GM21825 (cell line): ENCODE results near the gene PRCP.

Source experiments
- ATAC-seq: cut with Tn5 transposase; IDR thresholded peaks from one replicate; pipeline ENCODE4 v1.9.1; 2021; ENCODE audit warnings: mild to moderate bottlenecking, moderate library complexity; ENCODE audit not compliant: unreplicated experiment

Gene PRCP

DNA sequence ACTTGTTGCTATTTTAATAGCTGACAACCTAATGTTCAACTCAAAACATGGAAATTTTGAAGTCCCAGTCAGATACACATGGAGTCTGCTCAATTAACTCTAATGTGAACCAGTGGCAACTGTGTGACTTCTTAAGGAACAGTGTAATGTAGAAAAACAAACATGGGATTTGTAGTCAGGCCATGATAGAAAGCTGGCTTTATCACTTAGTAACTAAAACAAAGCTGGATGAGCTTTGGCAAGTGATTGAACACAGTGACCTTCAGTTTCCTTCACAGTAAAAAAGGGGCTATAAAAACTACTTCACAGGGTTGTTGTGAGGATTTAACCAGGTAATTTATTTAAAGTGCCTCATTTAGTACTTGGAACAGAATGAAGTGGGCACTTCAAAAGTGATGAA, 62.6 kb downstream of the PRCP start:
- no peak for ATAC-seq

DNA sequence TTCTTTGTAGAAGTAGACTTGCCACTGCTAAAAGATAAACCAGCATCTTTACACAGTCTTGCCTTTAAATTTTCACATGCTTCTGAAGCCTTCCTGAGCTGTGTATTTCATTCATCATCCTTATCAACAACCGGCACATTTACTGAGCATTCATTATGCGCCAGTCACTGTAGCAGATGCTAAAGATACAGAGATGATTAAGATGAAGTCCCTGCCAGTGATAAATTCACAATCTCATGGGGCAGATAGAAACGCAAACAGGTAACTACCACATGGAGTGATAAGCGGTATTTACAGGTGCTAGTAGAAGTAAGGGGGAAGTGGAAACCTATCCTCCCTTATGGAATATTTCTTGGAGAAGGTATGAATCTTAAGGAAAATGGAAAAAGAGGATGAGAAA, 67.2 kb downstream of the PRCP start:
- no peak for ATAC-seq

DNA sequence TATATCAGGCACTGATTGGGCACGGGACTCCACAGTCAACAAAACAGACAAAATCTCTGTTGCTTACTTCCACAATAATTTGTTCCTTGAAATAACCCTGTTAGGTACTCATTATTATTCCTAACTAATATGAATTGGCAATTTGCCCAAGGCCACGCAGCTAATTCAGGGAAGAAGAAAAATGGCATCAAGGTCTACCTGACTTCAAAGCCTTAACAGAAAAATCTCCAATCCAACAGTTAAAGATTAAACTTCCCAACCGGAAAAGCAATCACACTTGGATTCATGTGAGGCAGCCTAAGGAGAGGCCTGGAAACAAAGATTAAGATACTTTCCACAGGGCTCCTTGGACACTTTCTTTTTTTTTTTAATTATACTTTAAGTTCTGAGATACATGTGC, 68.9 kb downstream of the PRCP start:
- no peak for ATAC-seq

DNA sequence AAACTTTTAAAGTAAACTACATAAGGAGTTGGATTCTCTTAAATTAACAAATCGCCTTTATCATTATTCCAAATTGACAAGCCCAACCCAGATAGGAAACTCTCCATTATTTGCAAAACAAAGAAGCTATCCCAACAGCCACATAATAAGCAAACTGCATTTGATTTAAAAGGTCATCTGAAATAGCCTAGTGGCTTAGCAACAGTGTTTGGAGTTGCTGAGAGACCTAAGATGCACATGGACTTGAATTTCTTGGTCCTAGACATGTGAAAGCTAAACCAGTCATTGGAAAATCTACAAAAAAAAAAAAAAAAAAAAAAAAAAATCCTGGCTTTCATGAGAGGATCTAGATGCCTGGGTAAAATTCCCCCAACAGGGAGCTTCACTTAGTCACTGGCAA, 69.5 kb downstream of the PRCP start:
- ATAC-seq, result no peak

DNA sequence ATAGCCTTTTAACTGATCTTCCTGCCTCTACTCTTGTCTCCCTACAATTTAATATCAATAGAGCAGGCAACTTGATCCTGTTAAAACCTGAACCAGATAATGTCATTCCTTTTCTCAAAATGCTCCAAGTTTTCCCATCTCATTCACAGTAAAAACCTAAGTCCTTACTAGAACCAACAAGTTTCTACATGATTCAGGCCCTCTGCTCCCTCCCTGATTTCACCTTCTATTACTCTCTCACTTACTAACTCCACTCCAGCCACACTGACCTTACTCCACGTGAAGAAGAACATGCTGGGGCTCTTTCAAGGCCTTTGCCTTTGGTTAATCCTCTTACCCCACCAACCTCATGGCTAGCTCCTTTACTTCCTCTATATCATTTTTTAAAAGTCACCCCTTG, 71.1 kb downstream of the PRCP start:
- no peak for ATAC-seq

DNA sequence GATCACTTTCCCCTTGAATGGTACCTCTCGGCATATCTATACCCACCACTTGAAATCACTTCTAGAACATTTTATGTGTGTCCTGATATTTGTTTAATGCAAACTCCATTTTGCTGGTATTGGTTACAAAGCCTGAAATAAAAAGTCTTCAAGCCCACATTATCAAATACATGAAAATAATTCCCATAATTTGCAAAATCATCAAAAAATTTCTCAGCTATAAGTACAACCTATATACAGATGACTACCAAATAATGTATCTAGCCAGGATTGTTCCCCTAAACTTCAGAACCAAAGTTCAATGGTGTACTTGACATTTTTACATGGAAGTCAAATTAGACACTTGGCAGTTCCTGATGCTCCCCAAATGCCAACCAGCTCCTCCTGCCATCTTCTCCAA, 71.8 kb downstream of the PRCP start:
- no peak for ATAC-seq

DNA sequence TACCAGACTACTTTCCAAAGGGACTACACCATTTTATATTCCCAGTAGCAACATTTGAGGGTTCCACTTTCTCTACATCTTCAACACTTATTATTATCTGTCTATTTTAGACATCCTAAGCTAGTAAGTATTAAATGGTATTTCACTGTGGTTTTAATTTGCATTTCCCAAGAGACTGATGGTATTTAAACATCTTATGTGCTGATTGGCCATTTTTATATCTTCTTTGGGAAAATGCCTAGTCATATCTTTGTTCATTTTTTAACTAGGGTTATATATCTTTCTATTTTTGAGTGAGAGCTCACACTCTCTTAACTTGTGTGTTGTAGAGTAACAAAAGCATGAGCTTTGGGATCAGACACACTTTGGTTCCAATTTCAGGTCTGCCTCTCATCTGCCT, 73.7 kb downstream of the PRCP start:
- ATAC-seq, result no peak

DNA sequence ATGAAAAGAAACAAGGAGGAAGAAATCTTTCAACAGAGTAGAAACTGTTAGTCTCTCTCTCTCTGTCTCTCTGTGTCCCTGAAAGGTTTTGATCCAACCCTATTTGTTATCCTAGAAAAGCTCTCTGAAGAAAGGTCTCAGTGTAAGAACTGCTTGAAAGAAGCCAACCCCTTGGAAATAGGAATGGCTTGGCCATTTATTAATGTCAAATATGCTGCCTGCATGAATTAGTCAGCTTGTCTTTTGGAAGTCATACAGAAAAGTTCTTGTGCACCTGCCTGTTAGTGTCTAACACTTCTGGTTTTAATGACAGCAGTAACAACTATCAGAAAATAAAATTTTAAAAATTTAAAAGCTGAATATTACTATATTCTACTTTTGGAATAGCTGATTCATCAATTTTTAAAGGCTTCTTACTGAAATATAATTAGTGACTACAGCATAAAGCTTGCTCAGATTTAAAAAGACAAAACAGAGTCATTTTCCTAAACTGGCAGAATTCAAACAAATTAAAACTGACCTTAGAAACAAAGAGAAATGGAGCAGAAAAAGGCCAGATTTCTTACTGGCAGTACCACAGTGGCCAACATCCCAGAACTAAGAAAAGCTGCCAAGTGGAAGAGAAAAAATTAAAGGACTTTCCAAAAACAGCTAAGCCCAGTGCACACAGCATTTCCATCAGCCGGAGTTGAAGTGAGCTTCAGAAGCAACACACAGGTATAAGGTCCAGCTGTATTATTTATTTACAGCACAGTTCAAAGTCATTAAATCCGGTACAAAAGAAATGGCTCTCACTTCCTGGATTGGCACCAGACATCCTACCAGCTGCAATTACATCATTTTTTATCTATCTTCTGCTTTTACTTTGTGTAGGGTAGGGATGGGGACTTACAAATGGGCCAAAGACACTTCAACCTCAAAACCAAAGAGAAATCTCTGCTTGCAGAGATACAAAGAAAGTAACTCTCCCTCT, 76.3 kb downstream of the PRCP start:
- no peak for ATAC-seq

DNA sequence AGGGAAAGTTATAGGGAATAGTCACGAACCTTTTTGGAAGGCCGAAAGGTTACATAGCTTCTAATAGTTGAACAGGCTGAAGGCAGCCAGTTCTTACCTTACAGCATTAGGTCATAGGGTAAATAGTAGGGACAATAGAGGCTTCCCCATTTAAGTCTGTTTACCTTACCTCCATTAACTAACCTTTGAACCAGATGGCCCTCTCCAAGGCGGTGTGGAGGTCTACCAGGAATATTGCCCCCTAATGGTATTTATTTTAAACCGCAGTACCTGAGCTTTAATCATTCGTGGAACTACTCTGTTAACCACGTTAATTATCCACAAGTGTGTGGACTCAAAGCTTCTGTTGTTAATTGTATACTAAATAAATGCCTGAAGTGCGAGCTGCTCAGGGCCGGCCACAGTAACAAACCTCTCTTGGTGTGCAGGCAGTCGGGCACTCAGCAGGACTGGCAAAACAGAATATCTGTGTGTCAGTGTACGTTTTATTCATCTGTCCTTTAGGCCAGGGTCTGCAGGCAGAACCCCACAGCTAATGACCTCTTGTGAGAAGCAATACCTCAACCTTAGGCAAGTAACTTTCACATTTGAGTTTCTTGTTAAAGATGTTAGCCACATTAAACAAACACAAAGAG, 81.7 kb downstream of the PRCP start:
- no peak for ATAC-seq

DNA sequence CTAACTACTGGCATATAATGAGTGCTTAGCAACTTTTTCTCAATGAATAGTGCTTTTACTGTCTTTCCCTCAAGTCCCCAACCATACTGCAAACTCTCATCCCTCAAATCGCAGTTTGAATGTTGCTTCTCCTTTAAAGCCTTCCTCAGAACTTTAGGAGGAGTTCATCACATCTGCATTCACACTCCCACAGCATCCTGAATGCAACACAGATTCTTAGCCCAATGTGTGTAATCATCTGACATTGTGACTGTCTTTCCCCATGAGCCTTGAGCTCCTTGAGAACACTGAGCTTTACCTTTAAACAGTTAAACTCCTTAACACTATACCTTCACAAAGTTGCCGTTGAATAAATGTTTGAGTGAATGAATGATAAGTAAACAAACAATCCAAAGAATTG, 84.8 kb downstream of the PRCP start:
- ATAC-seq, result no peak

DNA sequence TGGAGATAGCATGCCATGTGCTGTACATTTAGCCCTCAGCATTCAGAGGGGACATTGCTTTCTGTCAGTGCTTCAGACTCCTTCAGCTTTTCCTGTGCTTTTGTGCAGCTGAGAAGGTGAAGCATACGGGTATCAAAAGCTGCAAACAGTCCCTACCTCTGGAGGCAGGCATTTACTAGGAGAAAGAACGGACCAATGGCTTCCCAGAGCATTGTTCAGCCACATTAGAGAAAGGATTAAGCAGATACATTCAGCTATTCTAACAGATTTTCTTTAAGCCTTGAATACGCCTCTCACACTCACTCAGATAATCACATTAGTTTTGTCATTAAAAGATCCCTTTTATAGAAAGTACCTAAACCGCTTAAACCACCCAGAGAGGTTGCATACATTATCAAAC, 85.9 kb downstream of the PRCP start:
- no peak for ATAC-seq

DNA sequence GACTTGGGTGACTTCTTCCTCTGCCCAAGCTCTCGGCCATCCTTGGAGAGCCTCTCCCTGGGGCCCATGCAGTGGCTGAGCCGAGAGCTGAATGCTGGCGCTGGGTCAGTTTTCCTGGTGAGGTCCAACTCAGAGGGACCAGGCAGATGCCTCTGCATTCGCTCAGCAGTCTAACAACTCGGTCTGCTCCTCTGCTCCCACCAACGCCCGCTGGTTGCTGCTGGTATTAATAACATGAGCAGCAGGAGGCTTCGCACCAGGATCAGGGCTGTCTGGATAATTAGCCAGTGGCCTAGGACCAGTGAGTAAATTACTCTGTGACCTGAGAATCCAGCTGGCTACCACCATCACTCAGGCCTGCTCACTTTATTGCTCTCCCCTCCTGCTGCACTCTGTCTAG, 88.9 kb downstream of the PRCP start:
- ATAC-seq, result no peak

DNA sequence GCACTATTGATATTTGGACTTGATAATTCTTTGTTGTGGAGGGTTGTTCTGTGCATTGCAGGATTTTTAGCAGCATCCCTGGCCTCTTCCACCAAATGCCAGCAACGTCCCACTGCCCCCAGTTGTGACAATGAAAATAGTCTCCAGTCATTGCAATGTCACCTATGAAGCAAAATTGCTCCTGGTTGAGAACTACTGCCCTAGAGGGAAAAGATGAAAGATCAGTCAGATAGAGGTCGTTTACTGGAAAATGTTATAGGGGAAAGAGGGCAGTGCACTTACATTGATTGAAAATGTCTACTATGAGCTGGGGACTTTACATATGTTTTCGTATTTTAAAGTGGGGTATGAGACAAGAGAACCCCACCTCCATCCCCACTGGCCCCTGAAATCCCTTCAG, 89.5 kb downstream of the PRCP start:
- ATAC-seq, result no peak

DNA sequence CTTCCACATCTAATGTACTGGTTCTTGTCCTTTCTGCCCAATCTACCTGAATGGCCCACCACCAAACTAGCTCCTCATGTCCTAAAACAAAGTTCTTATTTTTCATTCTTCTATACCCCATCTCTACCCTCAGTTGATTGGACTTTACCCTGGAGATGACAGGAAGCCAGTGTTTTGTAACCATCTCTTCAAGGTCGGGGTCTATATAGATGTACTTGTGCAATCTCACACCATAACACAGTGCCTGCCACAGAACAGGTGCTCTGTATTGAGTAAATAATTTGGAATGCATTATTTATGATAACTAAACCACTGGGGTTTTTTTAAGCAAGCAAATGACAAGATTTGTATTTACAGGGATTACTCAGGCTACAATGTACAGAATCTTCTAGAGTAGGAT, 89.9 kb downstream of the PRCP start:
- no peak for ATAC-seq

DNA sequence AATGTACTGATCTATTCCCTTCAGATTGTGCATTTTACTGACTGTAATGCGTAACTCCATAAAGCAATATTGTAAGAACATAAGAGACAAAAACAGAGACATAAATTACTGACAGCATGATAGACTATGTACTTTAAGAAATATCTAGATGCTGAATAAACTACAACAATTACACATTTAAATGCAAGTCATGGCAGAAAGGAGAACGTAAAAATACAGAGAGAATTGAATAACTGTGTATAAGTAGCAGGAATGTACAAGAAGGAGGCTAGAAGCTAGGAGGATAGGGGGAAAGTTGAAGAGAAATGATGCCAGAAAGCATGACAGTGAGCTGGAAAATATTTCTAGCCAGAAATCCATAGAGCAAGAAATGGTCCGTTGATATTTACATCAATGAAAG, 92.6 kb downstream of the PRCP start:
- ATAC-seq, result no peak

DNA sequence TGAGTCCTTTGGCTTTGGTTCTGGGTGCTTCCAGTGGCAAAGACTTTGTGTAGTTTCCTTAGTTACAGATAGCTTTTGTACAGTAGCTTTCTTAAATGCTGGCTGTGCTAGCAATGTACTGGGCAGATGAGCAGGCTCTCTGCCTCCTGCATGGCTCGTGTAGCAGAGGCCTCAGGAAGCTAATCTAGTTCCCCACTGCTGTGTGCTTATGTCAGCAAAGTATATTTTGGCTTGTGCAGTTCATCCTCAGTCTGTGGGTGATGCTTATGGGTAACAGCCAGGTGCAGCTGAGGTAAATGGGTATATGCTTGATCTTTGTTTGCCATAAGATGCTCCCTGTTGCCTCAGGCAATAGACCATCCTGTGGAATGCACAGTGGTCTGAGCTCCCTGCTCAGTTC, 97.5 kb downstream of the PRCP start:
- no peak for ATAC-seq

DNA sequence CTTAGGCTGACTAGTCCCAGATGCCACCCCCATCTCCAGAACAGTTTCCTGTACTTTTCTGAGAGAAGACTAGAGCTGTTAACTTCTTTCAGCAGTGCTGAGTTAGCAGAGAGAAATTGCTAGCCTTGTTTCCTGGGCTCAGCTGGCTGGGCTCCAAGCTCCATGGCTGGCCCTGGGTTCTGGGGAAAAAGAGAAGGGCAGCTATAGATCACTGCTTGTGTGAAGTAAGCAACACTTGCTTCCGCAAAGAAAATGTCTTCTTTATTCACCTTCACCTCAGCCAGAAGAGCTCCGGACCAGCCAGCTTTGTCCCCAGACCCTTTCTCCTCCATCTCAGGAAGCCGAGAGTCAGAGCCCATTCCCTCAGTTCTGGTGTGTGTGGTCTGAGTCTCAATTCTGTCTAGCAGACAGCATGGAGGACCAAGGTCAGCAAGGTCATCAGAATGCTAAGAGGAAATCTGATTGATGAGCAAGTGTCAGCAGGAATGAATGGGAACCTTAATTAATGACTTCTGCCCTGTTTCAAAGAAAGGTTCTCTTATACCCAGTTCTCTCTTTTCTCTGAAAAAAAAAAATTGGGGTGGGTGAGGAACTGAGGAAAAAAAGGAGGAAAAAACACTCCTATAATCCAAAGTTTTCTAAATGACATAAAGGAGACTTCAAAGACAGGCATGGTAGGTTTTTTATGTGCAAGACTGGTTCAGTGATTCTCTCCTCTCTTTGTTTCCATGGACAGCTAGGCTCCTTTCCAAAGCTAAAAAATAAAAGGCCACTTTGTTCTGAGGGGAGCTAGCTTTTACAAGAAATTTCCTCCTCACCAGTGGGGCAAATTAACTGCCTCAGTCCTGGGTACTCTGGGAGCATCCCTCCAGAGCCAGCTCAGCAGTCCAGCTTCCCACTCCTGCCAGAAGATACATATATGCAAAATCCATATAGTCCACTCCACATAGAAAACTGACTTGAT, 103.0 kb downstream of the PRCP start:
- ATAC-seq, result no peak

DNA sequence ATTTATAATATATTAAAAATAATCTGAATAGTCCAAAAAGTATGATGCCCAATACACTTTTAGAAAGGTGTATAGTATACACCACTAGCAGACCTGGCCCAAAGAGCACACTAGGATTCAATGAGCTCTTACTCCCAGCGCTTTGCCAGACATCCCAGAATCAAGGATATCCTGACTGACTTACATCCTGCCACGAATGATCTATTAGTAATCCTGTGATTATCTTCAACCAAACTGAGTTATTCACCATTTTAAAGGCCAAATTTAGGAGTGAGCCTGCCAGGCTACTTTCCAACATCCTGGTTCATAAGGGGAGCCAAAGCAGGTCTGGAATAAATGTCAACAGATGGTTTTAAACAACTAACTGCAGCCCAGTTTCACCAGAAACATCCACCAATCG, 105.7 kb downstream of the PRCP start:
- no peak for ATAC-seq

DNA sequence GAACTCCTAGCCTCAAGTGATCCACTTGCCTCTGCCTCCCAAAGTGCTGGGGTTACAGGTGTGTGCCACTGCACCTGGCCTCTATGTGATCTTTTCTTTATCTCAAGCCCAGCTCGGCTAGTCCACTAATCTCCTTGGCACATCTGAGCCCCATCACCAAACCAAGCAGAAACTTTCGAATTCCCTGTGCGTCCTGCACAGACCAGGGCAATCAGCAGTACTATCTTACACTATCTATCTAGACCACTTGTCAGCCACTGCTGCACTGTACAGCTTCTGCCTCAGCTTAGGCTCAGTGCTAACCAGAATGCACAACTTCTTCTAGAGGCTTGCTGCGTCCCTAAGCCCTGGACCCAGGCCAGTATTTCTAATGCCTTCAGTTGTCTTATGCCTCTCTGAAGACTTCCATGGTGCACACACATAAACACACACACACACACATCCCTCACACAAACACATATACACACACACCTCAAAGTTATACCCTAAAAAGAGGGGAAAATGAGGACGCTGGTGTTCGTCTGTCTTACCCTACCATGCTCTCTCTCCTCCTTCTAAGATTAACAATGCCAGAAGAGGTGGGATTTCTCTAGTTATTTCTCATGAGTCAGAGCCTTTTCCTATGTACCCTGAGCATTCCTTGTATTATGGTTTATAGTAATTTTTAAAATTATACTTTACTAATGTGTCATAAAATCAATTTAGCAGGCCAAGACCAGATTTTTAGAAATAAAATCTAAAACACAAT, 107.2 kb downstream of the PRCP start:
- no peak for ATAC-seq

DNA sequence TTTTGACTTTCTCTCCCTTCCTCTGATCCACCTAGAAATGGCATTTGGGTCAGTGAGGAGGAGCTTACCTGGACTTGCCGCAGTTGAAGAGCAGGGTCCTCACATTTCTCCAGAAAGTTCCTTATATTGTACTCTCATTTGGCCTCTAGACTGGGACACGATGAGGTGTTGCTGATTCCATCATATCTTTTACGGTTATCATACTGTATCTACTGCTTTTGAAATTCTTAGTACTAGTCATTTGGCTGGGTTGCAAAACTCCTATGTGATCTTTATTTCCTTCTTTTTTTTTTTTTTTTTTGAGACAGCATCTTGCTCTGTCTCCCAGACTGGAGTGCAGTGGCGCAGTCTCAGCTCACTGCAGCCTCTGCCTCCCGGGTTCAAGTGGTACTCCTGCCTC, 107.9 kb downstream of the PRCP start:
- ATAC-seq, result no peak

DNA sequence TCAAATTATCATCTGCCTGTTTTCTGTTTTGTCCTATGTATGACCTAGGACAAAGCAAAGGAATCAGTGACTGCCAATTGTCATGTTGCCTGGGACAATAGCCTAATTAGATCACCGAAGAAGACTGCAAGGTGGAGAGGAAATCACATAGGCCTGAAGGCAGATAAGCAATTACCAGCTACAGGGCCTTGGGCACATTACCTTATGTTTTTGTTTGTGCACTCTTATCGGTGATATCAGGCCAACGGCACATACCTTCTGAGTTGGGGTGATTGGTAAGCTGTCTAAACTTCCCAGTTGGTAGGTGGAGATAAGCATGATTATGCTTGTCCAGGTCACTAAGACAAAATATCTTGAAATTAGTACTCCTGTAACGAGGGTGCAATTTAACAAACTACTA, 108.5 kb downstream of the PRCP start:
- ATAC-seq, result no peak
